ENCODE data around the gene TANGO6.

TANGO6 gene

GRCh38 chr16:68969338-68969737 lies 126.0 kb downstream of the TANGO6 start:
- no peak overlapping the region for H3K27ac ChIP-seq
- TF ChIP-seq ZFX (IDR thresholded peaks at IDR 0.05; ENCODE audit: borderline replicate concordance) (no peak), CTCF (IDR thresholded peaks at IDR 0.05) (no peak)

DNA sequence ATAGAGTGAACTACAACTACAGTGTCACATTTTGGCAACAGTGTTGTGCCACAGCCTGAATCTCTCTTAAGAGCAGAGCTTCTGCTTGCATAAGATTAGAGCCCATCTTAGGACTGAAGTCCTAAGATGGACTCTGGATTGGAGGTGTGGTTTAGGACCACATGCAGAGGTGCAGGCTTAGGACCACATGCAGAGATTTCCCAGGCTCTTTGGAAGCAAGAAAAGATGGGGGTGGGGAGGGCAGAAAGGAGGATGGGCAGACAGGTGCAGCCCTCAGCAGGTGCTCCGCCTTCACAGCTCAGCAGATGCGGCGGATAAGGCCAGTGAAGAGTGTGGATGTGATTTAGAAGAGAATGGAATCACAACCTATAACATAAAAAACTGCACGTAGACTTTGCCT lies 128.7 kb downstream of the TANGO6 start:
- TF ChIP-seq CTCF (IDR thresholded peaks at IDR 0.05) (no peak), ZFX (IDR thresholded peaks at IDR 0.05; ENCODE audit: borderline replicate concordance) (no peak)
- no peak overlapping the region for H3K27ac ChIP-seq

DNA sequence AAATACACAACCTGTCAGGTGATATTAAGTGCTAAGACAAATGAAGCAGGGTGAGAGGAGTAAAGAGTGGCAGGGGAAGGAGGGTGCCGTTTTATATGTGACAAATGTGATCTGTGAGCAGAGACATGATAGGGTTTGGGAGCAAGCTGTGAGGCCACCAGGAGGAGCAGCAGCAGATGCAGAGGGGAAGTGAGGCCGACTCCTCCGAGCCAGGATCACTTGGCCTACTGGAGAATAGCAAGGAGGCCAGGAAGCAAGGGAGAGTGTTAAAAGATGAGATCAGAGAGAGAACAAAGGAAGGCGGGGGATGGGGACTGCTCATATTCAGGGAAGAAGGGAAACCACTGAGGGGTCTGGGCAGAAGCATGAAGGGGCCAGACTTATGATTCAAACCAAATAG lies 129.4 kb downstream of the TANGO6 start:
- no peak for TF ChIP-seq CTCF (IDR thresholded peaks at IDR 0.05)
- TF ChIP-seq ZFX (IDR thresholded peaks at IDR 0.05; ENCODE audit: borderline replicate concordance): no peak
- H3K27ac ChIP-seq: no peak overlapping the region

- TF ChIP-seq ZFX (IDR thresholded peaks at IDR 0.05; ENCODE audit: borderline replicate concordance) (no peak), CTCF (IDR thresholded peaks at IDR 0.05) (no peak)
- H3K27ac ChIP-seq: no peak overlapping the region
Observed at GRCh38 chr16:68973611-68974120, 130.3 kb downstream of the TANGO6 start.

- TF ChIP-seq CTCF (IDR thresholded peaks at IDR 0.05): no peak
- TF ChIP-seq ZFX (IDR thresholded peaks at IDR 0.05; ENCODE audit: borderline replicate concordance): no peak
- H3K27ac ChIP-seq: no peak overlapping the region
Observed at GRCh38 chr16:68978303-68978954, 135.1 kb downstream of the TANGO6 start.

DNA sequence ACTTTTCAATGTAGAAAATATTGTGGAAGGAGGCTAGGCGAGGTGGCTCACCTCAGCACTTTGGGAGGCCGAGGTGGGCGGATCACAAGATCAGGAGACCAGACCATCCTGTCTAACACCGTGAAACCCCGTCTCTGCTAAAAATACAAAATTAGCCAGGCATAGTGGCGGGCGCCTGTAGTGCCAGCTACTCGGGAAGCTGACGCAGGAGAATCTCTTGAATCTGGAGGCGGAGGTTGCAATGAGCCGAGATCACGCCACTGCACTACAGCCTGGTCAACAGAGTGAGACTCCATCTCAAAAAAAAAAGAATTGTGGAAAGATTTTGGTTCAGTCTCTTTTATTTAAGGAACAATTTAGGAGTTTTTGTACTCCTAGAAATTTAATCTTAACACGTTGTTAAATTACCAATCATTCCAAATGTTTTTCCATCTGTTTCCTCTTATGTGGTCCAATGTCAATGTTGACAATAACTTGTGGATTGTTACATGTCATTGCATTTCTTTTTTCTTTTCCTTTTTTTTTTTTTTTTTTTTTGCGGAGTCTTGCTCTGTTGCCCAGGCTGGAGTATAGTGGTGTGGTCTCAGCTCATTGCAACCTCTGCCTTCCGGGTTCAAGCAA lies 137.5 kb downstream of the TANGO6 start:
- TF ChIP-seq ZFX (IDR thresholded peaks at IDR 0.05; ENCODE audit: borderline replicate concordance): no peak
- TF ChIP-seq CTCF (IDR thresholded peaks at IDR 0.05): no peak
- no peak overlapping the region for H3K27ac ChIP-seq

- no peak overlapping the region for H3K27ac ChIP-seq
- TF ChIP-seq ZFX (IDR thresholded peaks at IDR 0.05; ENCODE audit: borderline replicate concordance) (no peak), CTCF (IDR thresholded peaks at IDR 0.05) (no peak)
Observed at GRCh38 chr16:68981971-68982370, 138.6 kb downstream of the TANGO6 start.
